ENCODE measurements around the gene CDKN2AIPNL.
"Not testable (repeated sequence)": the region's sequence is repeated elsewhere in the genome, so short reads cannot be mapped to it uniquely, and the experiment has no call there.

CDKN2AIPNL gene

DNA sequence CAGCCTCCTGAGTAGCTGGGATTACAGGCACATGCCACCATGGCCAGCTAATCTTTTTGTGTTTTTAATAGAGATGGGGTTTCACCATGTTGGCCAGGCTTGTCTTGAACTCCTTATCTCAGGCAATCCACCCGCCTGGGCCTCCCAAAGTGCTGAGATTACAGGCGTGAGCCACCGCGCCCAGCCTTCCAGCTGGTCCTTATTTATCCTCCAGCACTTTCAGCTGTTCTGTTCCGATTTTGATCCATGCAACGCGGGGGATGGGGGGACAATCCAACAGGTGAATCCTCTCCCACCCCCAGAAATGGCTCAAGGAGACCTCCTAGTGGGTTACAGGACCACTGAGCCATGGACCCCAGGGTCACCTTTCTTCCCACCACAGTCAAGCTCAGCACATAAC lies 14.7 kb upstream of the CDKN2AIPNL start:
- Histone ChIP-seq H2AFZ (ENCODE audit: low read depth, low read length) (no peak overlapping the region), H3K9ac (ENCODE audit: low read length) (no peak overlapping the region), H3K4me2 (ENCODE audit: low read length) (no peak overlapping the region), H3K27ac (ENCODE audit: low read length) (no peak overlapping the region), H3K79me2 (ENCODE audit: low read length) (no peaks in the 10 kb centered on the region), H3K36me3 (replicated peaks; ENCODE audit: low read depth, low read length) (no peaks in the 10 kb centered on the region), H3K4me3 (ENCODE audit: low read length) (no peak overlapping the region), H4K20me1 (ENCODE audit: insufficient read depth, low read length) (no peaks in the 10 kb centered on the region), H3K4me1 (ENCODE audit: low read length) (no peaks in the 10 kb centered on the region), H3K27me3 (ENCODE audit: low read depth, low read length) (no peaks in the 10 kb centered on the region), H3K9me3 (ENCODE audit: insufficient read depth, low read length) (no peaks in the 10 kb centered on the region)
- TF ChIP-seq, protein P1, sequence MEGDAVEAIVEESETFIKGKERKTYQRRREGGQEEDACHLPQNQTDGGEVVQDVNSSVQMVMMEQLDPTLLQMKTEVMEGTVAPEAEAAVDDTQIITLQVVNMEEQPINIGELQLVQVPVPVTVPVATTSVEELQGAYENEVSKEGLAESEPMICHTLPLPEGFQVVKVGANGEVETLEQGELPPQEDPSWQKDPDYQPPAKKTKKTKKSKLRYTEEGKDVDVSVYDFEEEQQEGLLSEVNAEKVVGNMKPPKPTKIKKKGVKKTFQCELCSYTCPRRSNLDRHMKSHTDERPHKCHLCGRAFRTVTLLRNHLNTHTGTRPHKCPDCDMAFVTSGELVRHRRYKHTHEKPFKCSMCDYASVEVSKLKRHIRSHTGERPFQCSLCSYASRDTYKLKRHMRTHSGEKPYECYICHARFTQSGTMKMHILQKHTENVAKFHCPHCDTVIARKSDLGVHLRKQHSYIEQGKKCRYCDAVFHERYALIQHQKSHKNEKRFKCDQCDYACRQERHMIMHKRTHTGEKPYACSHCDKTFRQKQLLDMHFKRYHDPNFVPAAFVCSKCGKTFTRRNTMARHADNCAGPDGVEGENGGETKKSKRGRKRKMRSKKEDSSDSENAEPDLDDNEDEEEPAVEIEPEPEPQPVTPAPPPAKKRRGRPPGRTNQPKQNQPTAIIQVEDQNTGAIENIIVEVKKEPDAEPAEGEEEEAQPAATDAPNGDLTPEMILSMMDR (IDR thresholded peaks at IDR 0.05; ENCODE audit: low read depth, low read length): no peak
- TF ChIP-seq EZH2phosphoT487 (IDR thresholded peaks at IDR 0.05; ENCODE audit: low read depth): no peak

DNA sequence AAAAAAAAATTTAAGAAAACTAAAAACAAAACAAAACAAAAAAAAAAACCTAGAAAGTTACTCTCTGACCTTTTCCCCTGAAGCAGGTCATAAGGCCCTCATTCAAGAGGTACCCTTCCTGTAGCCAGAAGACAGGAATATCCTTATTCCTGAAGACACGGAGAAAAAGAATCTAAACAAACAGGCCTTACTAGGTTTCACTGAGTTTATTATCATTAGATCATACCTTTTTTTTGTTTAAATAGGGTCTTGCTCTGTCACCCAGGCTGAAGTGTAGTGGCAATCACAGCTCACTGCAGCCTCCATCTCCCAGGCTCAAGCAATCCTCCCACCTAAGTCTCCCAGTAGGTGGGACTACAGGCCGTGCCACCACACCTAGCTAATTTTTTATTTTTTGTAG lies 11.7 kb upstream of the CDKN2AIPNL start:
- Histone ChIP-seq H3K9me3 (ENCODE audit: insufficient read depth, low read length) (no peaks in the 10 kb centered on the region), H3K27ac (ENCODE audit: low read length) (no peak overlapping the region), H2AFZ (ENCODE audit: low read depth, low read length) (no peak overlapping the region), H3K36me3 (replicated peaks; ENCODE audit: low read depth, low read length) (no peaks in the 10 kb centered on the region), H3K4me3 (ENCODE audit: low read length) (no peak overlapping the region), H3K4me1 (ENCODE audit: low read length) (no peaks in the 10 kb centered on the region), H4K20me1 (ENCODE audit: insufficient read depth, low read length) (no peaks in the 10 kb centered on the region), H3K4me2 (ENCODE audit: low read length) (no peak overlapping the region), H3K79me2 (ENCODE audit: low read length) (no peaks in the 10 kb centered on the region), H3K9ac (ENCODE audit: low read length) (no peak overlapping the region), H3K27me3 (ENCODE audit: low read depth, low read length) (no peaks in the 10 kb centered on the region)
- no peak for TF ChIP-seq EZH2phosphoT487 (IDR thresholded peaks at IDR 0.05; ENCODE audit: low read depth)
- TF ChIP-seq, protein P1 (IDR thresholded peaks at IDR 0.05; ENCODE audit: low read depth, low read length): no peak

DNA sequence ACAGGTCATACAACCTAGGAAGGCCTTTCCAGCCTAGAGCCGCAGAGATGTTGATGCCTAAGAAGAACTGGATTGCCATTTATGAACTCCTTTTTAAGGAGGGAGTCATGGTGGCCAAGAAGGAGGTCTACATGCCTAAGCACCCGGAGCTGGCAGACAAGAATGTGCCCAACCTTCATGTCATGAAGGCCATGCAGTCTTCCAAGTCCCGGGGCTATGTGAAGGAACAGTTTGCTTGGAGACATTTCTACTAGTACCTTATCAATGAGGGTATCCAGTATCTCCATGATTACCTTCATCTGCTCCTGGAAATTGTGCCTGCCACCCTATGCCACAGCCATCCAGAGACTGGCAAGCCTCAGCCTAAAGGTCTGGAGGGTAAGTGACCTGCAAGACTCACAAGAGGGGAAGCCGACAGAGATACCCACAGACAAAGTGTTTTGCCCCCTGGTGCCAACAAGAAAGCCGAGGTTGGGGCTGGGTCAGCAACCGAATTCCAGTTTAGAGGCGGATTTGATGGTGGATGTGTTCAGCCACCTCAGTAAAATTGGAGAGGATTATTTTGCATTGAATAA lies 11.2 kb upstream of the CDKN2AIPNL start:
- H3K9me3 ChIP-seq (ENCODE audit: insufficient read depth, low read length): no peaks in the 10 kb centered on the region
- TF ChIP-seq, protein P1 (IDR thresholded peaks at IDR 0.05; ENCODE audit: low read depth, low read length): no peak
- no peak for TF ChIP-seq EZH2phosphoT487 (IDR thresholded peaks at IDR 0.05; ENCODE audit: low read depth)
- no peak overlapping the region for H3K9ac ChIP-seq (ENCODE audit: low read length)
- no peaks in the 10 kb centered on the region for H3K4me1 ChIP-seq (ENCODE audit: low read length)
- no peak overlapping the region for H3K4me2 ChIP-seq (ENCODE audit: low read length)
- no peak overlapping the region for H2AFZ ChIP-seq (ENCODE audit: low read depth, low read length)
- no peaks in the 10 kb centered on the region for H3K36me3 ChIP-seq (replicated peaks; ENCODE audit: low read depth, low read length)
- no peaks in the 10 kb centered on the region for H4K20me1 ChIP-seq (ENCODE audit: insufficient read depth, low read length)
- no peaks in the 10 kb centered on the region for H3K79me2 ChIP-seq (ENCODE audit: low read length)
- H3K27ac ChIP-seq (ENCODE audit: low read length): no peak overlapping the region
- no peaks in the 10 kb centered on the region for H3K27me3 ChIP-seq (ENCODE audit: low read depth, low read length)
- H3K4me3 ChIP-seq (ENCODE audit: low read length): no peak overlapping the region

DNA sequence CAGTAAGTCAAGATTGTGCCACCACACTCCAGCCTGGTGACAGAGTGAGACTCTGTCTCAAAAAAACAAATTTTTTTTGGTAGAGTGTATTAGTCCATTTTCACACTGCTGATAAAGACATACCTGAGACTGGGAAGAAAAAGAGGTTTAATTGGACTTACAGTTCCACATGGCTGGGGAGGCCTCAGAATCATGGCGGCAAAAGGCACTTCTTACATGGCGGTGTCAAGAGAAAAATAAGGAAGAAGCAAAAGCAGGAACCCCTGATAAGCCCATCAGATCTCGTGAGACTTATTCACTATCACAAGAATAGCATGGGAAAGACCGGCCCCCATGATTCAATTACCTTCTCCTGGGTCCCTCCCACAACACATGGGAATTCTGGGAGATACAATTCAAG lies 9.4 kb upstream of the CDKN2AIPNL start:
- not testable (repeated sequence) for H3K27me3 ChIP-seq (ENCODE audit: low read depth, low read length); H3K79me2 ChIP-seq (ENCODE audit: low read length); H3K4me3 ChIP-seq (ENCODE audit: low read length); H3K4me2 ChIP-seq (ENCODE audit: low read length); H3K27ac ChIP-seq (ENCODE audit: low read length); H4K20me1 ChIP-seq (ENCODE audit: insufficient read depth, low read length); H3K36me3 ChIP-seq (replicated peaks; ENCODE audit: low read depth, low read length); H3K4me1 ChIP-seq (ENCODE audit: low read length); H2AFZ ChIP-seq (ENCODE audit: low read depth, low read length); H3K9me3 ChIP-seq (ENCODE audit: insufficient read depth, low read length); H3K9ac ChIP-seq (ENCODE audit: low read length)

DNA sequence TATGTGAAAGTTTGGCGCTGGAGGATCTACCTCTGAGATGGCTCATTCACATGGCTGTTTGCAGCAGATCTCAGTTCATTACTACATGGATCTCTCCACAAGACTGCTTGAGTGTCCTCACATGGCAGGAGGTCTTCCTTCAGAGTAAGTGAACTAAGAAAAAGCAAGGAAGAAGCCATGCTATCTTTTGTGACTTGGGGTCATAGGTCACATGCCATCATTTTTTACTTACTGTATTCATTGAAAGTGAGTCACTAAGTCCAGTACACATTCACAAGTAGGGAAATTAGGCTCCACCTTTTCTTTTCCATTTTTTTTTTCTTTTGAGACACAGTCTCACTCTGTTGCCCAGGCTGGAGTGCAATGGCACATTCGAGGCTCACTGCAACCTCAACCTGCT lies 8.7 kb upstream of the CDKN2AIPNL start:
- Histone ChIP-seq H3K27ac (ENCODE audit: low read length) (no peak overlapping the region), H3K36me3 (replicated peaks; ENCODE audit: low read depth, low read length) (no peaks in the 10 kb centered on the region), H3K27me3 (ENCODE audit: low read depth, low read length) (no peaks in the 10 kb centered on the region), H4K20me1 (ENCODE audit: insufficient read depth, low read length) (no peaks in the 10 kb centered on the region), H3K4me3 (ENCODE audit: low read length) (no peak overlapping the region), H3K4me2 (ENCODE audit: low read length) (no peak overlapping the region), H3K4me1 (ENCODE audit: low read length) (no peaks in the 10 kb centered on the region), H3K79me2 (ENCODE audit: low read length) (no peaks in the 10 kb centered on the region), H3K9me3 (ENCODE audit: insufficient read depth, low read length) (no peaks in the 10 kb centered on the region), H3K9ac (ENCODE audit: low read length) (no peak overlapping the region), H2AFZ (ENCODE audit: low read depth, low read length) (no peak overlapping the region)
- no peak for TF ChIP-seq EZH2phosphoT487 (IDR thresholded peaks at IDR 0.05; ENCODE audit: low read depth)
- TF ChIP-seq, protein P1 (IDR thresholded peaks at IDR 0.05; ENCODE audit: low read depth, low read length): no peak
